HepG2 (cell line): ENCODE data around the gene EML2. TPM values are rescaled to one million over a fixed set of nuclear protein-coding genes. Genes with fewer than 3 reads are reported as not detected.
A peak's percentile ranks its signal among the peaks of the same experiment; 100 is the strongest.

Experiments
- AGO2 ChIP-seq: fragments of 200-400 bp; formaldehyde crosslinking; optimal IDR thresholded peaks from 2 replicates; pipeline ENCODE3; 2017; ENCODE audit warnings: mild to moderate bottlenecking, low read depth, low read length, moderate library complexity
- ELF1 ChIP-seq: sonication (generic); formaldehyde crosslinking; IDR thresholded peaks from 2 replicates; pipeline ENCODE4 v1.4.0; 2020; ENCODE audit warnings: missing genetic modification reagents
- ERF ChIP-seq: IDR thresholded peaks from 2 replicates; pipeline ENCODE4 v1.6.1; 2018; ENCODE audit warnings: missing biosample characterization, missing genetic modification reagents
- ETV6 ChIP-seq: sonication (generic); formaldehyde crosslinking; conservative IDR thresholded peaks from 2 replicates; pipeline ENCODE4 v1.4.0; 2020; ENCODE audit warnings: missing genetic modification reagents
- HOXD1 ChIP-seq: sonication (generic); formaldehyde crosslinking; IDR thresholded peaks from 2 replicates; pipeline ENCODE4 v1.5.0; 2020; ENCODE audit warnings: missing genetic modification reagents
- KAT7 ChIP-seq: IDR thresholded peaks from 2 replicates; pipeline ENCODE4 v1.6.1; 2018; ENCODE audit warnings: borderline replicate concordance, missing compliant biosample characterization
- NPAS2 ChIP-seq: sonication (generic); formaldehyde crosslinking; IDR thresholded peaks from 2 replicates; pipeline ENCODE4 v1.8.0; 2022; ENCODE audit warnings: mild to moderate bottlenecking, missing genetic modification reagents, borderline replicate concordance
- POGZ ChIP-seq: sonication (generic); formaldehyde crosslinking; IDR thresholded peaks from 2 replicates; pipeline ENCODE4 v1.4.0; 2020; ENCODE audit warnings: mild to moderate bottlenecking, missing genetic modification reagents
- RXRA ChIP-seq: sonication (generic); formaldehyde crosslinking; IDR thresholded peaks from 2 replicates; pipeline ENCODE4 v1.5.1; 2020; ENCODE audit warnings: missing genetic modification reagents
- SALL1 ChIP-seq: sonication (generic); formaldehyde crosslinking; IDR thresholded peaks from 2 replicates; pipeline ENCODE4 v1.8.0; 2022; ENCODE audit warnings: mild to moderate bottlenecking, missing genetic modification reagents
- SMAD3 ChIP-seq: sonication (generic); formaldehyde crosslinking; IDR thresholded peaks from 2 replicates; pipeline ENCODE4 v1.4.0; 2020; ENCODE audit warnings: missing genetic modification reagents
- TCF12 ChIP-seq, 2 experiments: fragments of 450-650 bp in 1 of 2; sonication (generic) in 1 of 2; formaldehyde crosslinking in 1 of 2; IDR thresholded peaks; 2 replicates each; pipeline versions ENCODE4 v1.6.1 to v1.8.0; 2017 to 2022; ENCODE audit warnings: antibody characterized with exemption in 1 of 2, mild to moderate bottlenecking in 1 of 2, missing genetic modification reagents in 1 of 2, moderate library complexity in 1 of 2
- ZFX ChIP-seq: sonication (generic); formaldehyde crosslinking; IDR thresholded peaks from 2 replicates; pipeline ENCODE4 v1.4.0; 2020; ENCODE audit warnings: mild to moderate bottlenecking, low read depth, missing genetic modification reagents, moderate library complexity
- ZNF777 ChIP-seq: sonication (generic); formaldehyde crosslinking; IDR thresholded peaks from 2 replicates; pipeline ENCODE4 v1.4.0; 2020; ENCODE audit warnings: missing genetic modification reagents
- polyA plus RNA-seq, 8 experiments: library from polyadenylated mRNA; depleted of rRNA in 3 of 8; stranded (reverse) in 7 of 8; unstranded in 1 of 8; fragments of >200 nt; fragmentation: Illumina TruSeq in 4 of 8; extraction: Trizol in 4 of 8; gene quantifications; 2 replicates each; pipeline versions ENCODE4 v1.2.1 to v1.2.3, GENCODE V29; 2011 to 2016; ENCODE audit warnings: low read depth in 4 of 8, missing spikeins in 1 of 8, mixed read lengths in 1 of 8; ENCODE audit not compliant: insufficient read depth in 1 of 8
- total RNA-seq, 5 experiments: library from RNA; depleted of rRNA; stranded (reverse); fragments of >200 nt; fragmentation: Illumina TruSeq; extraction: Trizol; gene quantifications; 2 replicates each; pipeline ENCODE4 v1.2.3, GENCODE V29; 2016; ENCODE audit warnings: low read depth in 1 of 5
- TF ChIP-seq, protein P1 (sequence below): IDR thresholded peaks from 2 replicates; pipeline ENCODE4 v1.6.1; 2016; ENCODE audit warnings: missing biosample characterization, missing genetic modification reagents, low read depth
- TF ChIP-seq, protein P2 (sequence below): sonication (generic); formaldehyde crosslinking; IDR thresholded peaks from 2 replicates; pipeline ENCODE4 v1.4.0; 2020; ENCODE audit warnings: missing genetic modification reagents
- TF ChIP-seq, protein P3 (sequence below): sonication (generic); formaldehyde crosslinking; IDR thresholded peaks from 2 replicates; pipeline ENCODE4 v1.4.0; 2020; ENCODE audit warnings: missing genetic modification reagents
- TF ChIP-seq, protein P4 (sequence below): conservative IDR thresholded peaks from 2 replicates; pipeline ENCODE4 v1.6.1; 2018; ENCODE audit warnings: missing genetic modification reagents

The EML2 gene
- total and polyA plus RNA-seq, 2 of the 13 experiments (the other 11 are each of a cell fraction or from before 2014, with no cell fraction given) = 7.3 to 12.9 TPM

DNA sequence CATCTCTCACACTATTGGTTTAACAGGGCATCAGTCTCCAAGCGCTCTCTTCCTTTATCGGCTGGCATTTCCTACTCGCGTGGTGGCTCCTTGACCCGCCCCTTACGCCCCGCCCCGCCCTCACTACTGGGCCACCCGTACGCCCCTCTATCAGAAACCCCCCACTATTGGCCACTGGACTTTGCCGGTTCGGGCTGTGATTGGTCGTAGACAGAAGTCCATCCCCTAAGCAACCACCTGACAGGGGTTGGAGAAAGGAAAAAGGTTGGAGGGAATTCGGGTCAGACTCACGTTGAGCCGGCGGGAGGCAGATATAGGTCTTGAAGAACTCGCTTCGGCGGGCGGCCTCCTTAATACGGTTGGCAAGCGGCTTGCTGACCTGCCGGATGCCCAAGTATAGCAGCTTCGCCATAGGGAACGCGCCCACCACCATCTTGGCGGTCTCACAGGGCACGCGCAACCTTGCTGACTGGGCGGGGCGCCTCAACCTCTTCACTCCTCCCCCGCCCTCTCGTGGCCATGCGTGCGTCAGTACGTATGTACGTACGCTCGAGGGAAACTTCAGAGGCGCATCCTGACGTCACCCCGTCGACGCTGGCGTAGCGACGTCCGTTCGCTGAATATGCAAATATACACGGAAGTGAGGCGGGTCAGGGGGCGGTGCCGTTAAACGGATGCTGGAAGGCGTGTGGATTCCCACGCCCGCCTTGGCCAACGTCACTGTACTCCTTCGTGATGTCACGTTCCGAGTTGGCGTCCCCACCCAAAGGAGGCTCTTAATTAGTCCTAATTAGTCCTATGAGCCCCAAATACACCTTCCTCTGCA lies 54.7 kb downstream of the EML2 start, which contains the start of gene OPA3 (continued):
- TF ChIP-seq, protein P1, sequence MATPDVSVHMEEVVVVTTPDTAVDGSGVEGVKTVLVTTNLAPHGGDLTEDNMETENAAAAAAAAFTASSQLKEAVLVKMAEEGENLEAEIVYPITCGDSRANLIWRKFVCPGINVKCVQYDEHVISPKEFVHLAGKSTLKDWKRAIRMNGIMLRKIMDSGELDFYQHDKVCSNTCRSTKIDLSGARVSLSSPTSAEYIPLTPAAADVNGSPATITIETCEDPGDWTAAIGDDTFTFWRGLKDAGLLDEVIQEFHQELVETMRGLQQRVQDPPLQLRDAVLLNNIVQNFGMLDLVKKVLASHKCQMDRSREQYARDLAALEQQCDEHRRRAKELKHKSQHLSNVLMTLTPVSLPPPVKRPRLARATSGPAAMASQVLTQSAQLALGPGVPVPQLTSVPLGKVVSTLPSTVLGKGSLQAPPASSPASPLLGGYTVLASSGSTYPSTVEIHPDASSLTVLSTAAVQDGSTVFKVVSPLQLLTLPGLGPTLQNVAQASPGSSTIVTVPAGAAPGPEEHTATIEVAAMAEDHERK = peak; percentile 99
- TF ChIP-seq RXRA (peak; percentile 54), ETV6 (CRISPR knock-in tag) (no peak), ZNF777 (CRISPR knock-in tag) (0 out of 2 replicates have a peak, but pooled peaks have one; percentile 5), ERF (peak; percentile 56; the same call in 1 of the 2 replicates), HOXD1 (CRISPR knock-in tag) (no peak), POGZ (CRISPR knock-in tag) (peak; percentile 78; the same call in 1 of the 2 replicates), SMAD3 (CRISPR knock-in tag) (no peak), ELF1 (CRISPR knock-in tag) (peak; percentile 98), ZFX (CRISPR knock-in tag) (0 out of 2 replicates have a peak, but pooled peaks have one; percentile 8), KAT7 (peak; percentile 44), SALL1 (CRISPR knock-in tag) (peak; percentile 78), AGO2 (peak; percentile 76), NPAS2 (CRISPR knock-in tag) (no peak), TCF12 (IDR thresholded peaks at IDR 0.05) (no peak), TCF12 (CRISPR knock-in tag; IDR thresholded peaks at IDR 0.05) (no peak)
- TF ChIP-seq, protein P2, sequence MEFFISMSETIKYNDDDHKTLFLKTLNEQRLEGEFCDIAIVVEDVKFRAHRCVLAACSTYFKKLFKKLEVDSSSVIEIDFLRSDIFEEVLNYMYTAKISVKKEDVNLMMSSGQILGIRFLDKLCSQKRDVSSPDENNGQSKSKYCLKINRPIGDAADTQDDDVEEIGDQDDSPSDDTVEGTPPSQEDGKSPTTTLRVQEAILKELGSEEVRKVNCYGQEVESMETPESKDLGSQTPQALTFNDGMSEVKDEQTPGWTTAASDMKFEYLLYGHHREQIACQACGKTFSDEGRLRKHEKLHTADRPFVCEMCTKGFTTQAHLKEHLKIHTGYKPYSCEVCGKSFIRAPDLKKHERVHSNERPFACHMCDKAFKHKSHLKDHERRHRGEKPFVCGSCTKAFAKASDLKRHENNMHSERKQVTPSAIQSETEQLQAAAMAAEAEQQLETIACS (CRISPR knock-in tag) = peak; percentile 81
- TF ChIP-seq, protein P3, sequence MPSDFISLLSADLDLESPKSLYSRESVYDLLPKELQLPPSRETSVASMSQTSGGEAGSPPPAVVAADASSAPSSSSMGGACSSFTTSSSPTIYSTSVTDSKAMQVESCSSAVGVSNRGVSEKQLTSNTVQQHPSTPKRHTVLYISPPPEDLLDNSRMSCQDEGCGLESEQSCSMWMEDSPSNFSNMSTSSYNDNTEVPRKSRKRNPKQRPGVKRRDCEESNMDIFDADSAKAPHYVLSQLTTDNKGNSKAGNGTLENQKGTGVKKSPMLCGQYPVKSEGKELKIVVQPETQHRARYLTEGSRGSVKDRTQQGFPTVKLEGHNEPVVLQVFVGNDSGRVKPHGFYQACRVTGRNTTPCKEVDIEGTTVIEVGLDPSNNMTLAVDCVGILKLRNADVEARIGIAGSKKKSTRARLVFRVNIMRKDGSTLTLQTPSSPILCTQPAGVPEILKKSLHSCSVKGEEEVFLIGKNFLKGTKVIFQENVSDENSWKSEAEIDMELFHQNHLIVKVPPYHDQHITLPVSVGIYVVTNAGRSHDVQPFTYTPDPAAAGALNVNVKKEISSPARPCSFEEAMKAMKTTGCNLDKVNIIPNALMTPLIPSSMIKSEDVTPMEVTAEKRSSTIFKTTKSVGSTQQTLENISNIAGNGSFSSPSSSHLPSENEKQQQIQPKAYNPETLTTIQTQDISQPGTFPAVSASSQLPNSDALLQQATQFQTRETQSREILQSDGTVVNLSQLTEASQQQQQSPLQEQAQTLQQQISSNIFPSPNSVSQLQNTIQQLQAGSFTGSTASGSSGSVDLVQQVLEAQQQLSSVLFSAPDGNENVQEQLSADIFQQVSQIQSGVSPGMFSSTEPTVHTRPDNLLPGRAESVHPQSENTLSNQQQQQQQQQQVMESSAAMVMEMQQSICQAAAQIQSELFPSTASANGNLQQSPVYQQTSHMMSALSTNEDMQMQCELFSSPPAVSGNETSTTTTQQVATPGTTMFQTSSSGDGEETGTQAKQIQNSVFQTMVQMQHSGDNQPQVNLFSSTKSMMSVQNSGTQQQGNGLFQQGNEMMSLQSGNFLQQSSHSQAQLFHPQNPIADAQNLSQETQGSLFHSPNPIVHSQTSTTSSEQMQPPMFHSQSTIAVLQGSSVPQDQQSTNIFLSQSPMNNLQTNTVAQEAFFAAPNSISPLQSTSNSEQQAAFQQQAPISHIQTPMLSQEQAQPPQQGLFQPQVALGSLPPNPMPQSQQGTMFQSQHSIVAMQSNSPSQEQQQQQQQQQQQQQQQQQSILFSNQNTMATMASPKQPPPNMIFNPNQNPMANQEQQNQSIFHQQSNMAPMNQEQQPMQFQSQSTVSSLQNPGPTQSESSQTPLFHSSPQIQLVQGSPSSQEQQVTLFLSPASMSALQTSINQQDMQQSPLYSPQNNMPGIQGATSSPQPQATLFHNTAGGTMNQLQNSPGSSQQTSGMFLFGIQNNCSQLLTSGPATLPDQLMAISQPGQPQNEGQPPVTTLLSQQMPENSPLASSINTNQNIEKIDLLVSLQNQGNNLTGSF (CRISPR knock-in tag) = 0 out of 2 replicates have a peak, but pooled peaks have one; percentile 20
- TF ChIP-seq, protein P4, sequence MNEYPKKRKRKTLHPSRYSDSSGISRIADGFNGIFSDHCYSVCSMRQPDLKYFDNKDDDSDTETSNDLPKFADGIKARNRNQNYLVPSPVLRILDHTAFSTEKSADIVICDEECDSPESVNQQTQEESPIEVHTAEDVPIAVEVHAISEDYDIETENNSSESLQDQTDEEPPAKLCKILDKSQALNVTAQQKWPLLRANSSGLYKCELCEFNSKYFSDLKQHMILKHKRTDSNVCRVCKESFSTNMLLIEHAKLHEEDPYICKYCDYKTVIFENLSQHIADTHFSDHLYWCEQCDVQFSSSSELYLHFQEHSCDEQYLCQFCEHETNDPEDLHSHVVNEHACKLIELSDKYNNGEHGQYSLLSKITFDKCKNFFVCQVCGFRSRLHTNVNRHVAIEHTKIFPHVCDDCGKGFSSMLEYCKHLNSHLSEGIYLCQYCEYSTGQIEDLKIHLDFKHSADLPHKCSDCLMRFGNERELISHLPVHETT (CRISPR knock-in tag) = 0 out of 2 replicates have a peak, but pooled peaks have one; percentile 33
